T-helper 17 cell (primary cell): ENCODE results near the gene IDI2. TPM values are rescaled to one million over a fixed set of nuclear protein-coding genes. Genes with fewer than 3 reads are reported as not detected.
"Not testable (repeated sequence)": the region's sequence is repeated elsewhere in the genome, so short reads cannot be mapped to it uniquely, and the experiment has no call there.

ENCODE experiments used
- ATAC-seq: fragments of 150-1000 bp; cut with Tn5 transposase; 2 replicates; pipeline ENCODE4 v1.10.0; 2021; ENCODE audit warnings: mild to moderate bottlenecking, moderate library complexity
- DNase-seq, 3 donors: peaks; one replicate each; pipeline versions ENCODE4 v3.0.0 to v3.0.0-alpha.2; 2020 to 2021
- H3K9me3 ChIP-seq: one replicate; pipeline ENCODE4 v1.7.0; 2013; ENCODE audit warnings: low read length, mild to moderate bottlenecking; ENCODE audit not compliant: control insufficient read depth, poor library complexity, severe bottlenecking
- H3K27ac Mint-ChIP-seq: one replicate; pipeline ENCODE4 v1.8.0; 2022; ENCODE audit warnings: mild to moderate bottlenecking, moderate library complexity, mixed read lengths
- H3K27me3 Mint-ChIP-seq: one replicate; pipeline ENCODE4 v1.8.0; 2022; ENCODE audit warnings: mixed read lengths
- H3K36me3 Mint-ChIP-seq: one replicate; pipeline ENCODE4 v1.8.0; 2022; ENCODE audit warnings: low read depth, mixed read lengths
- H3K4me1 Mint-ChIP-seq: one replicate; pipeline ENCODE4 v1.8.0; 2022; ENCODE audit warnings: mild to moderate bottlenecking, mixed read lengths
- H3K4me3 Mint-ChIP-seq: one replicate; pipeline ENCODE4 v1.8.0; 2022; ENCODE audit warnings: mild to moderate bottlenecking, moderate library complexity, mixed read lengths
- total RNA-seq, 4 donors: library from RNA in 2 of 4; stranded (reverse) in 2 of 4; gene quantifications; one replicate each; pipeline ENCODE4 v1.2.3 and lab custom pipeline; 2022 to 2026

Gene IDI2
- total RNA-seq, 2 donors from 2014 or later, result not detected

- no peak for ATAC-seq
- H3K36me3 Mint-ChIP-seq, result peaks cover 2% of the 10 kb centered on the region
- DNase-seq, result no peak
- H3K9me3 ChIP-seq, result no peaks in the 10 kb centered on the region
- no peak overlapping the region for H3K27ac Mint-ChIP-seq
- H3K4me1 Mint-ChIP-seq, result peaks cover 32% of the 10 kb centered on the region
- H3K27me3 Mint-ChIP-seq, result no peaks in the 10 kb centered on the region
- no peak overlapping the region for H3K4me3 Mint-ChIP-seq
These were observed 14.5 kb upstream of the IDI2 start for GRCh38 chr10:1040133-1040532.

DNA sequence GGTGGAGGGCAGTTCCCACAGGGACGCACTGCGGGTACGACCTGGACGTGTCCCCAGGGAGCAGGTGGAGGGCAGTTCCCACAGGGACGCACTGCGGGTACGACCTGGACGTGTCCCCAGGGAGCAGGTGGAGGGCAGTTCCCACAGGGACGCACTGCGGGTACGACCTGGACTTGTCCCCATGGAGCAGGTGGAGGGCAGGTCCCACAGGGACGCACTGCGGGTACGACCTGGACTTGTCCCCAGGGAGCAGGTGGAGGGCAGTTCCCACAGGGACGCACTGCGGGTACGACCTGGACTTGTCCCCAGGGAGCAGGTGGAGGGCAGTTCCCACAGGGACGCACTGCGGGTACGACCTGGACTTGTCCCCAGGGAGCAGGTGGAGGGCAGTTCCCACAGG lies 13.1 kb upstream of the IDI2 start:
- not testable (repeated sequence) for H3K27ac Mint-ChIP-seq, ATAC-seq, H3K9me3 ChIP-seq, H3K36me3 Mint-ChIP-seq, DNase-seq, H3K27me3 Mint-ChIP-seq, H3K4me3 Mint-ChIP-seq
- peaks cover 20% of the 10 kb centered on the region for H3K4me1 Mint-ChIP-seq

GRCh38 chr10:1037098-1037497 lies 11.4 kb upstream of the IDI2 start:
- peaks cover 2% of the 10 kb centered on the region for H3K36me3 Mint-ChIP-seq
- no peak overlapping the region for H3K4me3 Mint-ChIP-seq
- peak overlapping the region; percentile 78 for H3K27ac Mint-ChIP-seq
- no peaks in the 10 kb centered on the region for H3K9me3 ChIP-seq
- ATAC-seq, result no peak
- DNase-seq, result no peak
- peaks cover 12% of the 10 kb centered on the region for H3K4me1 Mint-ChIP-seq
- no peaks in the 10 kb centered on the region for H3K27me3 Mint-ChIP-seq

DNA sequence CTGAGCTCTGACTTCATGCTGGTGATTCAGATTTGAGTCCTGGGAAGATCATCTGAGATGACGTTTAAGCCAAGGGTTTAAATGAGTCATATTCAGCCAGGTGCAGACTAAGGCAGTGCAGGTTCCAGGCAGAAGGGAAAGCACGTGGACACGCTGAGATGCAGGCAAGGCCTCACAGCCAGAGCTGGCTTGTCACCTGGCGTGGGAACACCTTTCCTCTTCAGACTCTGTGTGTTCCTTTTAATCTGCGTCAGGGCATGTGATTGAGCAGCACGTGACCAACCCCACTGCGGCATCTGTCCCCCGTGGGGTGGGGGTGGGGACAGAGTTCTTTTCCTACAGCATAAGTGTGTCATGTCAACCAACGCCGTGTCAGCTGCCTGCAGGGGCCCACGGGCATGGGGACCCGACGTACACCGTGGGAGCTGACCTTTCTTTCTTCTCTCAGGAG lies 10.7 kb upstream of the IDI2 start:
- no peaks in the 10 kb centered on the region for H3K9me3 ChIP-seq
- peak; percentile 85 for ATAC-seq
- Mint-ChIP-seq H3K27ac (peak overlapping the region; percentile 78), H3K36me3 (peaks cover 2% of the 10 kb centered on the region), H3K4me1 (peaks cover 12% of the 10 kb centered on the region), H3K4me3 (peak overlapping the region; percentile 43), H3K27me3 (no peaks in the 10 kb centered on the region)
- peak in 1 of 3 donors; percentile 42 for DNase-seq

GRCh38 chr10:1035201-1035600 lies 9.5 kb upstream of the IDI2 start:
- ATAC-seq (no peak), DNase-seq (no peak)
- H3K9me3 ChIP-seq, result no peaks in the 10 kb centered on the region
- no peak overlapping the region for H3K4me3 Mint-ChIP-seq
- no peaks in the 10 kb centered on the region for H3K27me3 Mint-ChIP-seq
- H3K4me1 Mint-ChIP-seq, result peaks cover 12% of the 10 kb centered on the region
- peaks cover 2% of the 10 kb centered on the region for H3K36me3 Mint-ChIP-seq
- peak overlapping the region; percentile 78 for H3K27ac Mint-ChIP-seq

DNA sequence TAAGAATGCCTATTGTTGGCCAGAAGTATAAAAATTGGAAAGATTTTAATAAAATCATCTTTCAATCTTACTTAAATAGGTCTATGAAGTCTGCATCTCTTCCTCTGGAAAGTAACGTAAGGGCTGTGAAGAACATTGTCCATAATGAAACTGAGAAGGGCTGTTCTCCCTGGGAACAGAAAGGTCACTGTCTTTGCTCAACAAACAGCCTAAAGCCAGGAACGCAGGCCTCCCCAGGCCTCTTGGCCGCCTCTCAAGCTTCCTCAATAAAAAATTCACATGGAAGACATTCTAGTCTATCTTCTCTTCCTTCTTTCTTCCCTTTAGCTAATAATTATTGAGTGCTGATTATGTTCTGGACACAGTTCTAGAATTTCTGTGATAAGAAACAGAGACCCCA lies 9.1 kb upstream of the IDI2 start:
- ATAC-seq (no peak), DNase-seq (no peak)
- no peaks in the 10 kb centered on the region for H3K27me3 Mint-ChIP-seq
- H3K9me3 ChIP-seq, result no peaks in the 10 kb centered on the region
- H3K27ac Mint-ChIP-seq, result peak overlapping the region; percentile 78
- H3K4me3 Mint-ChIP-seq, result no peak overlapping the region
- H3K4me1 Mint-ChIP-seq, result peaks cover 12% of the 10 kb centered on the region
- H3K36me3 Mint-ChIP-seq, result peaks cover 2% of the 10 kb centered on the region

DNA sequence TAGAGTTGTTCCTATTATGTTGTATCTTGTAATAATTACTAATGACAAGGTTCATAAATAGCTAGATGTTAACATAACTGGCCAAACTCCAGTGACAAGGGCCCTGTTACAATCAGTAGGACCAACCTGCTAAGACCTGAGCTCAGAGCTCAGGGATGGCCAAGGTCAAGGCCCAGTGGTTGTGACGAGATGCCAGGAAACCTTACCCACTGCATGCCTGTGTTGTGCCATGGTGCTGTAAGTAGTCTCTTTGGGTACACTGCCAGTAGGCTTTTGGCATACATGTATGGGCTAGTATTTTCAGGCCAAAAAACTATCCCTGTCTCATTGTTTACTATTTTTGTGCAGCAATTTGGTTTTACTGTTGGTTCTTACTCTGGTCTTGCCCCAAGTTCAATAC lies 7.9 kb upstream of the IDI2 start:
- Mint-ChIP-seq H3K36me3 (peaks cover 2% of the 10 kb centered on the region), H3K4me3 (no peak overlapping the region), H3K27ac (no peak overlapping the region), H3K4me1 (peaks cover 12% of the 10 kb centered on the region), H3K27me3 (no peaks in the 10 kb centered on the region)
- DNase-seq, result no peak
- no peaks in the 10 kb centered on the region for H3K9me3 ChIP-seq
- no peak for ATAC-seq

DNA sequence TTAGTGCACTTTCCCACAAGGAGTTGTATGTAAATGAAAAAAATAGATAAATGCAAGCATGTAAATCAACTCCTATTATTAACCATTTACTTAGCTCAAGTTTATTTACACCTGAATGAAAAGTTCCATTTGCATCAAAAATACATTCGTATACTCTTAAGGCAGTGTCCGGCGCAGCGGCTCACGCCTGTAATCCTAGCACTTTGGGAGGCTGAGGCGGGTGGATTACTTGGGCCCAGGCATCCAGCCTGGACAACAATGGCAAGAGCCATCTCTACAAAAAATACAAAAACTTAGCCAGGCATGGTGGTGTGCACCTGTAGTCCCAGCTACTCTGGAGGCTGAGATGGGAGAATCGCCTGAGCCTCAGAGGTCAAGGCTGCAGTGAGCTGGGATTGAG lies 4.2 kb upstream of the IDI2 start:
- no peak for ATAC-seq
- DNase-seq, result no peak
- Mint-ChIP-seq H3K27ac (no peak overlapping the region), H3K4me1 (no peaks in the 10 kb centered on the region), H3K27me3 (no peaks in the 10 kb centered on the region), H3K4me3 (no peak overlapping the region), H3K36me3 (no peaks in the 10 kb centered on the region)
- H3K9me3 ChIP-seq, result no peaks in the 10 kb centered on the region

DNA sequence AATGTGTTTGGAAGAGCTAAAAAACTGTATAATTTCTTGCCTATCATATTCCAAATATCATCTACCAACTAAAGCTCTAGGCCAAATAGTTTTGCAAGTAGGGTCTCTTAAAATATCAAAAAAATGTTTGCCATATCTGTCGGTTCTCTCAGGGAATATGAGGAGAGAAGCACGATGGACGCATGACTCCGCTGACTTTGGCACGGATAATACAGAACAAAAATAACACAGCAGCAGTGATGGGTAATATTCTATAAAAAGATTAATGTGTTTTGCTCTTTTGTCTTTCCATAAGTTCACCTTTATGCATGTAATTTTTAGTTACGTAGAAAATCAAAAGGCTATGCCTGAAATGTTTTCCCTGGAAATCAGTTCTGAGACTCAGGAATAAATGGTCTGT lies 919 bp upstream of the IDI2 start:
- no peaks in the 10 kb centered on the region for H3K9me3 ChIP-seq
- H3K36me3 Mint-ChIP-seq, result no peaks in the 10 kb centered on the region
- no peak for DNase-seq
- no peak overlapping the region for H3K4me3 Mint-ChIP-seq
- H3K4me1 Mint-ChIP-seq, result no peaks in the 10 kb centered on the region
- no peak for ATAC-seq
- H3K27me3 Mint-ChIP-seq, result no peaks in the 10 kb centered on the region
- no peak overlapping the region for H3K27ac Mint-ChIP-seq

- Mint-ChIP-seq H3K4me1 (peaks cover under 1% of the 10 kb centered on the region), H3K27me3 (no peaks in the 10 kb centered on the region), H3K36me3 (peaks cover 1% of the 10 kb centered on the region), H3K4me3 (no peak overlapping the region), H3K27ac (no peak overlapping the region)
- ATAC-seq, result no peak
- H3K9me3 ChIP-seq, result no peaks in the 10 kb centered on the region
- DNase-seq, result no peak
These were observed 1.6 kb downstream of the IDI2 start for GRCh38 chr10:1024103-1024502.

DNA sequence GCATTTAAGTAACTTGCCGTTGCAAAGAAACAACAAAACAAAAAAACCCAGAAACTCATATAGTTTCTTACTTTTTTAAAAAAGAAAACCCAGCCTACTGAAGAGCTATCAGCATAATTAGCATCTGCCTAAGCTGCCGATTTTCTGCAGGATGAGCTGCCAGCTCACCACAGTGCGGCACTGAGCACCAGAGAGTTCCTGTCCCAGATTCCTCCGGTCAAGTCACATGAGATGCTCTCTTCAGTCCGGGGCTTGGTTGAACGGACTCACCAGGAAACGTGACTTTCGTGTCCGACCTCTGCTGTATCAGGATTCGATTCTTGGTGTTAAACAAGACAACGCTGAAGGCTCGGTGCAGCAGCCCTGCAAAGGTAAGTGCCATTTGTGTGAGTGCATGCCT lies 3.2 kb downstream of the IDI2 start:
- no peaks in the 10 kb centered on the region for H3K9me3 ChIP-seq

DNA sequence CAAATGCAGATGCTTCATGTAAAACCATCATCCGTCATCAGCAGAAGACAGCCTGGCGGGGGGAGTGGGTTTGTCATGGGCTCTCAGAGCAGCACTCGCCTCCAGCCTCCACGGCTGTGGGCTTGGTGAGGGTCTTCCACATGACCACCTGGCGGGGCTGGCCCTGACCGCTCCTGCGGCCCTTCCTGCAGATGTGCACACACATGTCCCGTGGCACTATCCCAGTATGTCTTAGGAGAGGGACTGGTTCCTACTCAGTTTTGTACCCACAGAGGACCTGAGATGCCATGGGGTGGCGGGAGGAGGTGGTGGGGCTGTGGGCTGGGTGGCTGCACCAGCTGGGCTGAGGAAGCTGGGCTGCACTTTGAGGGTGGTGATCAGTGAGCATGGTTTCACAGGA lies 4.7 kb downstream of the IDI2 start:
- no peaks in the 10 kb centered on the region for H3K9me3 ChIP-seq
- no peak overlapping the region for H3K4me3 Mint-ChIP-seq
- peaks cover 9% of the 10 kb centered on the region for H3K36me3 Mint-ChIP-seq
- no peak for DNase-seq
- peaks cover 2% of the 10 kb centered on the region for H3K4me1 Mint-ChIP-seq
- H3K27ac Mint-ChIP-seq, result no peak overlapping the region
- no peaks in the 10 kb centered on the region for H3K27me3 Mint-ChIP-seq
- no peak for ATAC-seq

More for the DNA sequence above, 3.2 kb downstream of the IDI2 start:
- peaks cover 5% of the 10 kb centered on the region for H3K36me3 Mint-ChIP-seq
- ATAC-seq (no peak), DNase-seq (no peak)
- H3K27ac Mint-ChIP-seq, result no peak overlapping the region
- H3K4me3 Mint-ChIP-seq, result no peak overlapping the region
- H3K27me3 Mint-ChIP-seq, result no peaks in the 10 kb centered on the region
- peaks cover 2% of the 10 kb centered on the region for H3K4me1 Mint-ChIP-seq

GRCh38 chr10:1020460-1020859 lies 5.2 kb downstream of the IDI2 start:
- Mint-ChIP-seq H3K27ac (no peak overlapping the region), H3K36me3 (peaks cover 9% of the 10 kb centered on the region), H3K4me3 (no peak overlapping the region), H3K4me1 (peaks cover 2% of the 10 kb centered on the region), H3K27me3 (no peaks in the 10 kb centered on the region)
- no peaks in the 10 kb centered on the region for H3K9me3 ChIP-seq
- no peak for ATAC-seq
- DNase-seq, result no peak

DNA sequence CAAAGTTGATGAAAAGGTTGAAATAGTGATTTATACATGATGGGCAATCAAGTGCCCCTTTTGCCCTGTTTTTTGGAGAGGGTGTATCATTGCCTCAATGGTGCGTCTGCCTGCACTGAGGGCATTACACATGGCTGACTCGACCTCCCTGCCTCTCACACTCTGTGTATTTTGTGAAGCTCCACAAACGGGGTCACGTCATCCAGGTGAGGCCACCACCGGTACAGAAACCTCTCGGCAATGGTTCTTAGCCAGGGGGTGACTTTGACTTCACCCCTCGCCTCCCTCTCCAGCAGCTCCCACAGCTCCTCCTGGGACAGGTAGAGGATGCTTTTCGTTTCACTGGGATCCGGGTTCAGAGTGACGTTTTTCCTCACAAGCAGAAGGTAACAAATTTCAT lies 6.3 kb downstream of the IDI2 start:
- ATAC-seq, result no peak
- DNase-seq, result no peak
- H3K27me3 Mint-ChIP-seq, result no peaks in the 10 kb centered on the region
- no peaks in the 10 kb centered on the region for H3K9me3 ChIP-seq
- no peak overlapping the region for H3K4me3 Mint-ChIP-seq
- peaks cover 2% of the 10 kb centered on the region for H3K4me1 Mint-ChIP-seq
- peaks cover 9% of the 10 kb centered on the region for H3K36me3 Mint-ChIP-seq
- H3K27ac Mint-ChIP-seq, result no peak overlapping the region
